Small intestine (tissue), 7 donors: ENCODE results near the gene NUP210. TPM values are rescaled to one million over a fixed set of nuclear protein-coding genes. Genes with fewer than 3 reads are reported as not detected.

ENCODE experiments used
- DNase-seq, 2 donors: peaks; one replicate each; pipeline versions ENCODE4 v3.0.0 to v3.0.0-alpha.2; 2013
- FAIRE-seq: peaks from 2 replicates; lab custom pipeline; 2012; peaks lifted over from hg19 to GRCh38; lab: Jason Lieb, UNC
- H3K27ac ChIP-seq, 3 donors: one replicate each; pipeline ENCODE4 v1.5.1; 2013; ENCODE audit warnings: low read length in 2 of 3, mild to moderate bottlenecking in 2 of 3, control low read depth in 1 of 3, inconsistent platforms in 1 of 3, low read depth in 1 of 3, moderate library complexity in 1 of 3
- H3K27me3 ChIP-seq, 3 donors: one replicate each; pipeline ENCODE4 v1.6.1; 2013; ENCODE audit warnings: low read length in 3 of 3, inconsistent platforms in 1 of 3; ENCODE audit not compliant: control insufficient read depth in 3 of 3, insufficient read depth in 3 of 3
- H3K36me3 ChIP-seq, 3 donors: one replicate each; pipeline ENCODE4 v1.6.1; 2013; ENCODE audit warnings: low read length in 3 of 3, inconsistent platforms in 1 of 3, low read depth in 1 of 3, mild to moderate bottlenecking in 1 of 3, moderate library complexity in 1 of 3; ENCODE audit not compliant: control insufficient read depth in 3 of 3, insufficient read depth in 2 of 3
- H3K4me1 ChIP-seq, 3 donors: one replicate each; pipeline ENCODE4 v1.6.1; 2013; ENCODE audit warnings: low read length in 2 of 3, inconsistent platforms in 1 of 3, low read depth in 1 of 3, mild to moderate bottlenecking in 1 of 3, moderate library complexity in 1 of 3; ENCODE audit not compliant: control insufficient read depth in 3 of 3, insufficient read depth in 2 of 3
- H3K4me3 ChIP-seq, 3 donors: one replicate each; pipeline ENCODE4 v1.5.1; 2013; ENCODE audit warnings: low read length in 3 of 3, control low read depth in 1 of 3, inconsistent platforms in 1 of 3, low read depth in 1 of 3, mild to moderate bottlenecking in 1 of 3, moderate library complexity in 1 of 3
- H3K9me3 ChIP-seq, 2 donors: one replicate each; pipeline ENCODE4 v1.6.1; 2013; ENCODE audit warnings: low read depth in 1 of 2, low read length in 1 of 2; ENCODE audit not compliant: control insufficient read depth in 2 of 2, insufficient read depth in 1 of 2
- WGBS, 3 donors: extraction: QIAGEN DNeasy Blood & Tissue Kit; methylation state at CpG; one replicate each; pipeline ENCODE4 v1.1.7; 2013; 5-methylcytosine and 5-hydroxymethylcytosine counted together
- polyA plus RNA-seq, 4 donors: library from polyadenylated mRNA; stranded (reverse) in 3 of 4; unstranded in 1 of 4; fragments of 200-250 nt in 3 of 4; fragments of 120-200 nt in 1 of 4; gene quantifications; one replicate each; pipeline versions ENCODE4 v1.2.1 to v1.2.3, GENCODE V29; 2013
- donor health status: healthy with polysubstance abuse.
- donor health status: control.
- donor health status: control.
- donor health status: Bipolar disorder and iron deficiency.
- donor health status: healthy.

The NUP210 gene
- polyA plus RNA-seq, 4 donors = 0.22 to 36.4 (median 5.6) TPM

DNA sequence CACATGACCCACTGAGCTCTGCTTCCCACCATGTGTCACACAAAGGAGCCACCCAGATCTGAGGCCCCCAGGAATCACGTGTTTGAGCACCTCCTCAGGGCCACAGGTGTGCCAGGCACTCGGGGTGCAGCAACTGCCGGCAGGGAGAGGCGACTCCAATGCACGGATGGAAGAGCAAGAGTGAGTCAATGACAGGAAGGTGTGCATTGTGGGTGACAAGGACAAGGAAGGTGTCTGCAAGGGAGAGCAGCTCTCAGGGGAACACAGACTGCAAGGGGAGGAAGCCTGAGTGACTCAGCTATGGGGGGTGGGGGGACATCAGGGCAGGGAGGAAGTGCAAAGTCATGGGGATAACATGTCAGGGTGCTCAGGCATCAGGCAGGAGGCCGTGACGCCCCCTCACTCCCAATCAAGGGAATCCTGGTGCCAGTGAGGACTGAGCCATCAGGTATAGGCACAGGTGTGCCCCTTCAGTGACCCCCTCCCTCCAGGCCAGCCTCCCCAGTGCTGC lies 67.4 kb downstream of the NUP210 start:
- H3K9me3 ChIP-seq = no peaks in the 10 kb centered on the region
- no peaks in the 10 kb centered on the region for H3K4me1 ChIP-seq
- FAIRE-seq (no peak), DNase-seq (no peak)
- no peak overlapping the region for H3K27ac ChIP-seq
- H3K36me3 ChIP-seq = peaks cover 0 to 68% (median 0%) of the 10 kb centered on the region in 3 donors
- no peaks in the 10 kb centered on the region for H3K27me3 ChIP-seq
- WGBS, 3 donors = 64 to 79% (median 70%) methylated on average over 5 to 7 of the region's 7 CpGs
- no peak overlapping the region for H3K4me3 ChIP-seq

GRCh38 chr3:13349823-13350222 lies 70.3 kb downstream of the NUP210 start:
- Histone ChIP-seq H3K9me3 (no peaks in the 10 kb centered on the region), H3K27ac (no peak overlapping the region), H3K36me3 (peaks cover 0 to 68% (median 0%) of the 10 kb centered on the region in 3 donors), H3K4me1 (no peaks in the 10 kb centered on the region), H3K4me3 (no peak overlapping the region), H3K27me3 (no peaks in the 10 kb centered on the region)
- FAIRE-seq (no peak), DNase-seq (no peak)
- WGBS, 3 donors = 87 to 97% (median 94%) methylated on average over 3 of the region's 3 CpGs

GRCh38 chr3:13348661-13349396 lies 71.3 kb downstream of the NUP210 start:
- H3K36me3 ChIP-seq = peaks cover 0 to 61% (median 0%) of the 10 kb centered on the region in 3 donors
- FAIRE-seq (no peak), DNase-seq (peak in 1 of 2 donors; percentile 6)
- WGBS, 3 donors = 50 to 83% (median 70%) methylated on average over 13 of the region's 13 CpGs
- H3K9me3 ChIP-seq = no peaks in the 10 kb centered on the region
- H3K4me3 ChIP-seq = no peak overlapping the region
- no peak overlapping the region for H3K27ac ChIP-seq
- H3K27me3 ChIP-seq = no peaks in the 10 kb centered on the region
- H3K4me1 ChIP-seq = no peaks in the 10 kb centered on the region

GRCh38 chr3:13348100-13348499 lies 72.0 kb downstream of the NUP210 start:
- Histone ChIP-seq H3K36me3 (peaks cover 0 to 57% (median 0%) of the 10 kb centered on the region in 3 donors), H3K27me3 (no peaks in the 10 kb centered on the region), H3K4me3 (no peak overlapping the region), H3K4me1 (no peaks in the 10 kb centered on the region), H3K27ac (no peak overlapping the region), H3K9me3 (no peaks in the 10 kb centered on the region)
- 66 to 81% (median 80%) methylated on average over 3 of the region's 3 CpGs for WGBS, 3 donors
- no peak for DNase-seq
- FAIRE-seq = no peak

GRCh38 chr3:13347390-13347950 lies 72.7 kb downstream of the NUP210 start:
- no peak overlapping the region for H3K4me3 ChIP-seq
- FAIRE-seq = no peak
- no peaks in the 10 kb centered on the region for H3K9me3 ChIP-seq
- no peaks in the 10 kb centered on the region for H3K4me1 ChIP-seq
- DNase-seq = no peak
- WGBS, 3 donors = 69 to 90% (median 80%) methylated on average over 15 of the region's 15 CpGs
- peaks cover 0 to 54% (median 0%) of the 10 kb centered on the region in 3 donors for H3K36me3 ChIP-seq
- no peaks in the 10 kb centered on the region for H3K27me3 ChIP-seq
- no peak overlapping the region for H3K27ac ChIP-seq

- Histone ChIP-seq H3K27me3 (no peaks in the 10 kb centered on the region), H3K36me3 (peaks cover 0 to 49% (median 0%) of the 10 kb centered on the region in 3 donors), H3K27ac (no peak overlapping the region), H3K4me3 (no peak overlapping the region), H3K9me3 (no peaks in the 10 kb centered on the region), H3K4me1 (no peaks in the 10 kb centered on the region)
- FAIRE-seq (no peak), DNase-seq (peak; percentile 8)
- 72 to 83% (median 82%) methylated on average over 23 of the region's 23 CpGs for WGBS, 3 donors
These were observed 73.4 kb downstream of the NUP210 start for GRCh38 chr3:13346481-13347389.

- no peak for FAIRE-seq
- Histone ChIP-seq H3K9me3 (no peaks in the 10 kb centered on the region), H3K27me3 (no peaks in the 10 kb centered on the region), H3K27ac (no peak overlapping the region), H3K4me1 (no peaks in the 10 kb centered on the region), H3K36me3 (peaks cover 0 to 55% (median 0%) of the 10 kb centered on the region in 3 donors), H3K4me3 (no peak overlapping the region)
- WGBS, 3 donors = 93 to 95% (median 95%) methylated on average over 6 of the region's 6 CpGs
- DNase-seq = no peak
These were observed 74.3 kb downstream of the NUP210 start for GRCh38 chr3:13345772-13346171.

GRCh38 chr3:13345284-13345683 lies 74.8 kb downstream of the NUP210 start:
- FAIRE-seq = no peak
- Histone ChIP-seq H3K4me3 (no peak overlapping the region), H3K27ac (no peak overlapping the region), H3K36me3 (peaks cover 0 to 59% (median 0%) of the 10 kb centered on the region in 3 donors), H3K9me3 (no peaks in the 10 kb centered on the region), H3K4me1 (no peaks in the 10 kb centered on the region), H3K27me3 (no peaks in the 10 kb centered on the region)
- DNase-seq = no peak
- WGBS, 3 donors = 94 to 98% (median 96%) methylated on average over 8 of the region's 8 CpGs
